Measurements from ENCODE around the gene UPK2. TPM values are rescaled to one million over a fixed set of nuclear protein-coding genes. Genes with fewer than 3 reads are reported as not detected.
A peak's percentile ranks its signal among the peaks of the same experiment; 100 is the strongest.

The UPK2 gene
- total RNA-seq, 2 experiments from 2014 or later: 0.28 to 0.34 TPM

DNA sequence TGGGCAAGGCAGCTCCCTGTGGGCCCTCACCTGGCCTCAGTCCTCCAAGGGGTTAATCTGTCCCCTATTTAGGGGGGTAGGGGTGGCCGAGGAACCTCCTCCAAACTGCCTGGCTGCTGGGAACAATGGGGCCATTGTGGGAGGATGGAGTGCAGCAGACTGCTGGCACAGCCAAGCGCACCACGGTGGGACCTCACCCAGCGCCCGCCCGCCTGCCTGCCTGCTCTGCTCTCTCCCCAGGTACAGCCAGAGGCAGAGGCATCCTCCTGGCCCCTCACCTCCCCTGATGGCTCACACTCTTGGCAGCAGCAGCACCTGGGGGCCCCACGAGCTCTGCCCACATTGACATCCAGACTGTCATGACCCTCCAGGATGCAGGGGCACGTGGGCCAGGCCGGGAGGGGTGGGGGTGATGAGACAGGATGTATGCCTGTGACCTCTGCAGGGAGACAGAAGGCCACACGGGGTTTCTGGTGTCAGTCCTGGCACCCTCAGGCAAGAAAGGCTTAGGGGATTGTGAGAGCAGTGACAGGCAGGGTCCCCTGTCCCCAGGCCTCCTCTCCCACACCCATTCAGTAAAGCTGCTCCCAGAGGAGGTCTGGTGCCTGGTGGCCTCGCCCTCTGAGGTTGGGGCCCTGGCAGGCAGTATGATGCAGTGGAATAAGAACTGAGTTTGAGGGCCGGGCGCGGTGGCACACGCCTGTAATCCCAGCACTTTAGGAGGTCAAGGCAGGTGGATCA is 41.8 kb upstream of the UPK2 start:
- Histone ChIP-seq H3K4me3 (ENCODE audit: low read depth, low read length, poor library complexity, severe bottlenecking) (peak overlapping the region; percentile 53), H3K4me2 (ENCODE audit: low read length) (peak overlapping the region; percentile 82), H3K4me1 (ENCODE audit: insufficient read depth, low read length, poor library complexity, severe bottlenecking) (peaks cover 85% of the 10 kb centered on the region), H3K27ac (ENCODE audit: low read depth, low read length, poor library complexity, severe bottlenecking) (peak overlapping the region; percentile 88), H3K9me2 (ENCODE audit: insufficient read depth, low read length) (no peaks in the 10 kb centered on the region), H2AFZ (ENCODE audit: low read length) (peak overlapping the region; percentile 2; the same call in 1 of the 2 replicates), H4K20me1 (ENCODE audit: insufficient read depth, low read length) (no peaks in the 10 kb centered on the region), H3K36me3 (ENCODE audit: insufficient read depth, low read length) (no peaks in the 10 kb centered on the region), H3K79me2 (ENCODE audit: insufficient read depth, low read depth, low read length) (peaks cover 8% of the 10 kb centered on the region; the same call in 1 of the 2 replicates), H3K9me3 (ENCODE audit: low read length) (no peaks in the 10 kb centered on the region)
- intact Hi-C loops (cut with micrococcal nuclease; ENCODE audit: unreplicated experiment): loop anchor here (1.0 kb wide), 1 partner anchor 10 kb away; no protein-coding TSS in a partner anchor
- no TSS peak for BruUV-seq (replicated peaks)
- TF ChIP-seq EZH2phosphoT487 (IDR thresholded peaks at IDR 0.05; ENCODE audit: borderline replicate concordance, low read depth, low read length) (no peak), CTCF (conservative IDR thresholded peaks at IDR 0.05; ENCODE audit: low read length) (no peak)
- CTCF ChIA-PET (ENCODE audit: unreplicated experiment): interaction anchor here (0.8 to 3.6 kb wide), 4 partner anchors 11 to 43 kb away, joined by 3 to 31 read pairs (median 8); partner anchors contain the start of gene BCL9L
- DNase-seq (ENCODE audit: low spot score): peak; percentile 83
- POLR2A ChIA-PET: interaction anchor here (0.5 to 3.5 kb wide), 11 partner anchors 9 to 188 kb away, joined by 3 to 25 read pairs (median 3); no protein-coding TSS in a partner anchor

GRCh38 chr11:118914987-118915386 is 41.1 kb upstream of the UPK2 start:
- Histone ChIP-seq H3K4me3 (ENCODE audit: low read depth, low read length, poor library complexity, severe bottlenecking) (peak overlapping the region; percentile 53), H3K36me3 (ENCODE audit: insufficient read depth, low read length) (no peaks in the 10 kb centered on the region), H3K4me1 (ENCODE audit: insufficient read depth, low read length, poor library complexity, severe bottlenecking) (peaks cover 88% of the 10 kb centered on the region), H3K79me2 (ENCODE audit: insufficient read depth, low read depth, low read length) (peaks cover 8% of the 10 kb centered on the region; the same call in 1 of the 2 replicates), H3K9me3 (ENCODE audit: low read length) (no peaks in the 10 kb centered on the region), H3K27ac (ENCODE audit: low read depth, low read length, poor library complexity, severe bottlenecking) (peak overlapping the region; percentile 88), H3K9me2 (ENCODE audit: insufficient read depth, low read length) (no peaks in the 10 kb centered on the region), H3K4me2 (ENCODE audit: low read length) (peak overlapping the region; percentile 82), H4K20me1 (ENCODE audit: insufficient read depth, low read length) (no peaks in the 10 kb centered on the region), H2AFZ (ENCODE audit: low read length) (no peak overlapping the region)
- POLR2A ChIA-PET: interaction anchor here (0.5 to 3.3 kb wide), 3 partner anchors 15 to 122 kb away, joined by 3 to 13 read pairs (median 3); no protein-coding TSS in a partner anchor
- peak; percentile 78 for DNase-seq (ENCODE audit: low spot score)
- no TSS peak for BruUV-seq (replicated peaks)
- TF ChIP-seq CTCF (conservative IDR thresholded peaks at IDR 0.05; ENCODE audit: low read length): no peak
- TF ChIP-seq EZH2phosphoT487 (IDR thresholded peaks at IDR 0.05; ENCODE audit: borderline replicate concordance, low read depth, low read length): no peak
- CTCF ChIA-PET (ENCODE audit: unreplicated experiment): interaction anchor here (1.5 to 3.6 kb wide), 3 partner anchors 11 to 15 kb away, joined by 3 to 31 read pairs (median 12); partner anchors contain the start of gene BCL9L
- intact Hi-C loops (cut with micrococcal nuclease; ENCODE audit: unreplicated experiment): loop anchor here (1.0 kb wide), 1 partner anchor 9 kb away; no protein-coding TSS in a partner anchor

Data from OCI-LY7 (cell line).